NCI-H2029 (cell line): ENCODE results near the gene COL6A1.

Experiments used
- DNase-seq: peaks from one replicate; lab custom pipeline; 2025; lab: John Stamatoyannopoulos, UW

Gene COL6A1

GRCh38 chr21:45981151-45982091 lies at the start of gene COL6A1:
Gene COL6A1 (plus strand): TSS chr21:45981770. CDS start chr21:45981851, 81 bp downstream.
- no peak for DNase-seq

- no peak for DNase-seq
Measured at GRCh38 chr21:45932922-45933502, 48.6 kb upstream of the COL6A1 start.

DNA sequence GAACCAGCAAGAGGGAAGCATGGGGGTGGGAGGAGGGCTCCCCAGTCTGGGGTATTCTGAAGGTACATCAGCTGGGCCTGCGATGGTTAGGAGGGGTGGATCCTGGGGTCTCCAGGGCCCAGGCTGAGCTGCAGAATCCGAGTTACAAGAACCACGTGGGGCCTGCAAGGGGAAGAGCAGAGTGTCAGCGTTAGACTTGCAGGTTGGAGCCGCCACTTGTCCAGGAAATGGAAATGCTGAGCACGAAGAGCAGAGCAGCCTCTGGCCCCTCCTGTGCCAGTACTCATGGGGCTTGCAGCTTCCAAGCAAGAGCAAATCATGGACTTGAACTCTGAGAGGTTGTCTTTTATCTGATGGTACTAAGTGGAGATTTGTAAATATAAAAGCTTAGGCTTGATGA lies 47.5 kb upstream of the COL6A1 start:
- no peak for DNase-seq

GRCh38 chr21:45934554-45934953 lies 47.0 kb upstream of the COL6A1 start:
- no peak for DNase-seq

GRCh38 chr21:45935628-45936027 lies 45.9 kb upstream of the COL6A1 start:
- no peak for DNase-seq

- DNase-seq: no peak
Measured at GRCh38 chr21:45937721-45938452, 43.7 kb upstream of the COL6A1 start.

DNA sequence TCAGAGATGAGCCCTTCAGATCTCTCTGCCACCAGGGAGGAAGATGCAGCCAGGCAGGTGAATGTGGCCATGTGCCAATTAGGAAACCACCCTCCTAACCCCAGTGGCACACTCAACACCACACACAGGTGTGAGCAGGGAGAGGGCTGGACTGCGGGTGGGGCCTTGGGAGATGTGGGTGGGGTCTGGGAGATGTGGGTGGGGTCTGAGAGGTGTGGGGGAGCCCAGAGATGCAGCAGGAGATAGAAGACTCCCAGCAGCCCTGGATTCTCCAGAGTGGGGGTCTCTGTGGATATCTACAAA lies 43.2 kb upstream of the COL6A1 start:
- DNase-seq: no peak

GRCh38 chr21:45938811-45939520 lies 42.6 kb upstream of the COL6A1 start:
- DNase-seq: no peak

DNA sequence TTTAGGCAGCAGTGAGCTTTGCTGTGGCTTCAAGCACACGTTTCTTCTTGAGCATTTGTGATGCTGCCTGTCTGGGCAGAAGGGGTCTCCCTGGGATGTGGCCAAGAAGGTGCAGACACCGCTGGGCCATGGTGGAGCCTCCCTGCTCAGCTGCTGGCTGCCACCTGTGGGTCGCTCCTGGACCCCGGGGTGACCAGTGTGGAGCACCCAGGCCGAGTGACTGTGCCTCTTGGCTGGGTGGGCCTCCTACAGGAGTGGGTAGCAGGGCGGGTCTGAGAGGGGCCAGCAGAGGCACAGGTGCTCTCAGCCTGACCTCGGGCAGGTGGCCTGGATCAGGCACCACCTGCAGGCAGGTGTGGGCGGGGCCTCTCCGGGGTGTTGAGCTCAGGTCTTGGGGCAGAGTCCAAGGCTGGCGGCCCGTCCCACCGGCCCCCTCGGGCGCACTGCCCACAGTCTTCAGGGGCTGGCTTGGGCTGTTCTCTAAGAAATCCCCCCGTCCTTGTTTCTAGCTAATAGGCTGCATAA lies 42.0 kb upstream of the COL6A1 start:
- no peak for DNase-seq

DNA sequence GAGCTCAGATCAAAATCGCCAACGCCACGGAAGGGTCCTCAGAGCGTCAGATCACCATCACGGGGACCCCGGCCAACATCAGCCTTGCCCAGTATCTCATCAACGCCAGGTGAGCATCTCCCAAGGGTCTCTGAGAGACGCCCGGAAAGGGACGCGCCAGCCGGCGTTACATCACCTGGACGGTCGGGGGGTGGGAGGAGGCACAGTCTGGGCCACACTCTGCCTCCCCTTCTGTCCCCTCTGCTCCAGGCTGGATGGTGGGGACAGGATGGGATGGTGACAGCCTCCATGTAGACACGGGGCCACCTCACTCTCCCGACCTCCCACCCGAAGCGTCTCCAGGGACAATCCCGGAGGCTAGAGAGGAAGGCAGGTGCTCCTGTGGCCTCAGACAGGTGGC lies 41.5 kb upstream of the COL6A1 start:
- no peak for DNase-seq

- DNase-seq: no peak
Measured at GRCh38 chr21:45940621-45941337, 40.8 kb upstream of the COL6A1 start.

DNA sequence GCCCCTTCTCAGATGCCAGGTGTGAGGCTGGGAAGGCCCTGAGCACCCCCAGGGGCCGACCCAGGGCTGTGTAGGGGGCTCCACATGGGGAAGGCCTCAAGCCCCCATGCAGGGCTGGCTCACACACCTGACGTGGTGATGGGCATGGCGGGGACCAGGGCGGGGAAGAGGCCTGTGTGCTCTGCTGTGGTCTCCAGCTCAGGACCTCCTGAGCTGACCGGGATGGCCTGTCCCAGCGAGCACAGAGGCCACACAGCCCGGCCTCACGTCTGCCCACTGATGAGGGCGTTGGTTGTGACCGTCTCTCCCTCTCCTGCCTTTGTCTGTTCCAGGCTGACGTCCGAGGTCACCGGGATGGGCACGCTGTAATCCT lies 40.2 kb upstream of the COL6A1 start:
- DNase-seq: no peak

GRCh38 chr21:45941717-45942546 lies 39.6 kb upstream of the COL6A1 start:
- DNase-seq: no peak

DNA sequence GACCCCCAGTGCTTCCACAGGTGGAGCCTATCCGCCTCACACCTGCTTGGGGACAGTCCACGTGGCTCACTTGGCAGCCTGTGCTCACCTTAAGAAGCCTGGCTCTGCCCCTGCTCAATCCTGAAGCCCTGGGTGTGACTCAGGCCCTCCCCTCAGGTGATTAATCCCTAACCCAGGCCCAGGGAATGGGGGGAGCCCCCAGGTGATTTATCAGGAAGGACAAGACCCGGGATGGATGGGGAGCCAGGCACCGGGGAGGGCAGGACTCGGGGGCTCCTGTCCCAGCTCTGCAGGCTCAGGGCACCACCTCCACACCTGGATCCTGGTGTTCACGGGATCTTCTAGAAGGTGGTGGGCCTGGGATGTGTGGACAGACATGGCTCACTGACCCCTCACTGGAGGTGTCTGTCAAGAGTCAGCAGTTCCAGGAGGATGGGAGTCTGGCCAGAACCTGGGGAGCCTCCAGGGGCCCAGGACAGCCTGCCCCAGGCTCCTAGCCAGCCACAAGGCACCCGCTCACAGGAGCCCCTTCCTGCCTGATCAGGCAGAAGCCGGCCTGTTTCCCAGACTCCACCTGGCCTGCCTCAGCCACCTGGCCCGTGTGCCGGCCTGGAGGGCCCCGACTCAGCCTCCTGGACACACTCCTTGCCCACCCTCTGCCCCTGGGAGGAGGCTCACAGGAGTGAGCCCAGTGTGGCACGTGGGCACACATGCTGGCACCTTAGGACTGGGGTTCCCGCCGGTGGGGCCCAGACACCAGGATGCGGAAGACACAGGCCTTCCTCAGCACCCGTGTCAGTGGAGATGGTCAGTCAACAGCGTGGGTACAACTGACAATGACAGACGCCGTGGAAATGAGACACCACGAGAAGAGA lies 38.6 kb upstream of the COL6A1 start:
- DNase-seq: no peak

DNA sequence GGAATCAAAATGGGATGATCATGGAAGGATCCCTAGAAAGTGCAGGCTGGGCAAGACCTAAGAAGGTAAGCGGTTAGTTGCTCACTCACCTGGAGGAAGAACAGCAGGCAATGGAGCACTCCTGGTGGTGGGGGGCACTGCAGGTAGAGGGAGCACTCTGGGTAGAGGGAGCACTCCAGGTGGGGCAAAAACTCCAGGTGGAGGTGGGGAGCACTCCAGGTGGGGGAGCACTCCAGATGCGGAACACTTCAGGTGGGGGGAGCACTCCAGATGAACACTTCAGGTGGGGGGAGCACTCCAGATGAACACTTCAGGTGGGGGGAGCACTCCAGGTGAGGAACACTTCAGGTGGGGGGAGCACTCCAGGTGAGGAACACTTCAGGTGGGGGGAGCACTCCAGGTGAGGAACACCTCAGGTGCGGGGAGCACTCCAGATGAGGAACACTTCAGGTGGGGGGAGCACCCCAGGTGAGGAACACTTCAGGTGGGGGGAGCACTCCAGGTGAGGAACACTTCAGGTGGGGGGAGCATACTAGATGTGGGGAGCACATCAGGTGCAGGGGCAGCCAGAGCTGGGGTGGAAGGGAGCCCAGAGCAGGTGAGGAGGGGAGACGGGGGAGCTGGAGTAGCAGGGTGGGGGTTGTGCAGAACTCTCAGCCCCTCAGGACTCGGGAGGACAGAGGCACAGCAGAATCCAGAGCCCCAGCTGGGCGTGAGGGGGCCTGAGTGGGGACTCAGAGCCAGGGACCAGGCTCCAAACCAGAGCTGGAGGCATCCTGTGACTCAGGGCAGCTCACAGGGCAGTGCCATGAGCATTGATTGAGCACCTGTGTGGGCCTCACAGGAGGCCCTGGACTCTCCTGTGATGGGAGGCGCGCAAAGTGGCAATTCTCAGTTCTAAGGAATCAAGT lies 37.7 kb upstream of the COL6A1 start:
- no peak for DNase-seq

DNA sequence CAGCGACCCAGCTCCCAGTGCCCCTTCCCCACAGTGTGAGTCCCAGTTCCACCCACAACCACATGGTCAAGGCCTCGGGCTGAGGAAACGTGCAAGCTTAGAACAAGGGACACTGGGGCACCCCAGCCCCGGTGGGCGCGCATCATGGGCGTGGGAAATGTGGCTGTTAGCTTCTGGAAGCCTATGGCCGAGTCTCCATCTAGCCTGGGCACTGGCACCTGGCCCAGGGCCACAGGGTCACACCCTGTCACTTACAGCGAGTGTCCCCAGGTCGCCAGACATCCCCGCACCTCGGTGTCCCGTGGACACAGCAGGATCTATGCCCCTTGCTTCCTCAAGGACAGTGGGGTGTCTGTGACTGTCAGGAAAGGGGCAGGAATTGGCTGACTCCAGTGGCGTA lies 37.0 kb upstream of the COL6A1 start:
- no peak for DNase-seq

- no peak for DNase-seq
Measured at GRCh38 chr21:45945066-45945867, 36.3 kb upstream of the COL6A1 start.

DNA sequence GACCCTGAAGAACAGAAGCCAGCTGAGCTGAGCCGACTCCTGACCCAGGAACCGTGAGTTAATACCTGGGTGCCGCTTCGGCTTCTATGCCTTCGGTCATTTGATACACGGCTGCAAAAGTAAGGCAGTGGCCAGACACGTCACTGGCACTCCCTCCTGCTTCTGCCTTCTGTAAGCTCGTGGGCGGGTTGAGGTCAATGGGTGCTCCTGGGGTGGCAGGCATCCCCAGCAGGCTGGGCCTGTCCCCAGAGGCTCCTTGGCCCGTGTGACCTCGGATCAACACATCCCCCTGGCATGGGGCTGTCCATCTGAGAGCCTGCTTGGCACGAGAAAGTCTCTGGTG lies 35.7 kb upstream of the COL6A1 start:
- no peak for DNase-seq
